SK-N-SH treated with all-trans-retinoic acid at 6 μM for 48 hours (cell line): Measurements from ENCODE around the gene CNGA3.

ENCODE experiments used
- ARNTL ChIP-seq: fragments of 450-650 bp; formaldehyde crosslinking; IDR thresholded peaks from 2 replicates; pipeline ENCODE4 v1.5.0; 2020; ENCODE audit warnings: low read depth, mild to moderate bottlenecking, moderate library complexity, borderline replicate concordance
- CREB5 ChIP-seq: fragments of 250-450 bp; sonication (Bioruptor Pico); IDR thresholded peaks from 2 replicates; pipeline ENCODE4 v1.5.1; 2020; ENCODE audit warnings: low read depth, mild to moderate bottlenecking, moderate library complexity
- OSR1 ChIP-seq: fragments of 250-450 bp; sonication (Bioruptor Pico); IDR thresholded peaks from 2 replicates; pipeline ENCODE4 v1.8.0; 2022; ENCODE audit warnings: moderate library complexity, mild to moderate bottlenecking, inconsistent platforms
- PPARA ChIP-seq: fragments of 250-450 bp; sonication (Bioruptor Pico); IDR thresholded peaks from 2 replicates; pipeline ENCODE4 v1.5.0; 2020; ENCODE audit warnings: mild to moderate bottlenecking, borderline replicate concordance
- RARB ChIP-seq: fragments of 250-450 bp; sonication (Bioruptor Pico); IDR thresholded peaks from 2 replicates; pipeline ENCODE4 v1.8.0; 2021; ENCODE audit warnings: mild to moderate bottlenecking, moderate library complexity
- TSHZ2 ChIP-seq: fragments of 250-450 bp; sonication (Bioruptor Pico); IDR thresholded peaks from 2 replicates; pipeline ENCODE4 v1.5.0; 2020; ENCODE audit warnings: mild to moderate bottlenecking, moderate library complexity
- ZFP3 ChIP-seq: fragments of 250-450 bp; sonication (Bioruptor Pico); IDR thresholded peaks from 2 replicates; pipeline ENCODE4 v1.5.0; 2020; ENCODE audit warnings: mild to moderate bottlenecking, moderate library complexity

GRCh38 chr2:98396745-98397355 is 50.6 kb downstream of the CNGA3 start:
- no peak for TF ChIP-seq RARB (CRISPR knock-in tag)
- no peak for TF ChIP-seq ARNTL (CRISPR knock-in tag)
- TF ChIP-seq CREB5 (CRISPR knock-in tag): no peak
- no peak for TF ChIP-seq OSR1 (CRISPR knock-in tag)
- no peak for TF ChIP-seq PPARA (CRISPR knock-in tag)
- no peak for TF ChIP-seq TSHZ2 (CRISPR knock-in tag)
- no peak for TF ChIP-seq ZFP3 (CRISPR knock-in tag)
